ENCODE data around the gene MAG.
"Not testable (repeated sequence)": the region's sequence is repeated elsewhere in the genome, so short reads cannot be mapped to it uniquely, and the experiment has no call there.

Gene MAG

GRCh38 chr19:35346193-35347052 lies 54.5 kb downstream of the MAG start:
- DNase-seq (ENCODE audit: low read depth): no peak

- no peak for DNase-seq (ENCODE audit: low read depth)
Observed at GRCh38 chr19:35347171-35347929, 55.4 kb downstream of the MAG start, which contains the start of gene FFAR1. TSS of gene FFAR1 (plus strand) at chr19:35347902. CDS start at chr19:35351552, 3,650 bp downstream.

- no peak for DNase-seq (ENCODE audit: low read depth)
Observed at GRCh38 chr19:35347930-35348298, 56.0 kb downstream of the MAG start.

- no peak for DNase-seq (ENCODE audit: low read depth)
Observed at GRCh38 chr19:35348911-35349611, 57.1 kb downstream of the MAG start.

GRCh38 chr19:35349614-35350521 lies 57.9 kb downstream of the MAG start:
- DNase-seq (ENCODE audit: low read depth): no peak

GRCh38 chr19:35350591-35350990 lies 58.6 kb downstream of the MAG start:
- no peak for DNase-seq (ENCODE audit: low read depth)

GRCh38 chr19:35351411-35352176 lies 59.6 kb downstream of the MAG start:
- DNase-seq (ENCODE audit: low read depth): no peak

GRCh38 chr19:35352177-35352447 lies 60.2 kb downstream of the MAG start:
- DNase-seq (ENCODE audit: low read depth): no peak

GRCh38 chr19:35352448-35353304 lies 60.7 kb downstream of the MAG start:
- DNase-seq (ENCODE audit: low read depth): peak; percentile 77

GRCh38 chr19:35353635-35354034 lies 61.7 kb downstream of the MAG start:
- peak; percentile 26 for DNase-seq (ENCODE audit: low read depth)

- no peak for DNase-seq (ENCODE audit: low read depth)
Observed at GRCh38 chr19:35354898-35355297, 62.9 kb downstream of the MAG start.

GRCh38 chr19:35355791-35356460 lies 64.0 kb downstream of the MAG start:
- no peak for DNase-seq (ENCODE audit: low read depth)

GRCh38 chr19:35357867-35358573 lies 66.1 kb downstream of the MAG start, which contains the start of gene FFAR3:
TSS of gene FFAR3 (plus strand) at chr19:35358460. CDS start at chr19:35358891, 431 bp downstream.
- peak; percentile 55 for DNase-seq (ENCODE audit: low read depth)

GRCh38 chr19:35358834-35359233 lies 66.9 kb downstream of the MAG start:
- not testable (repeated sequence) for DNase-seq (ENCODE audit: low read depth)

GRCh38 chr19:35359395-35359794 lies 67.4 kb downstream of the MAG start:
- DNase-seq (ENCODE audit: low read depth): not testable (repeated sequence)

- not testable (repeated sequence) for DNase-seq (ENCODE audit: low read depth)
Observed at GRCh38 chr19:35360081-35360480, 68.1 kb downstream of the MAG start.

- DNase-seq (ENCODE audit: low read depth): no peak
Observed at GRCh38 chr19:35360880-35361420, 69.0 kb downstream of the MAG start.

- no peak for DNase-seq (ENCODE audit: low read depth)
Observed at GRCh38 chr19:35362261-35363000, 70.5 kb downstream of the MAG start.

Measured in iris pigment epithelial cell (primary cell).